PC-9 (cell line): ENCODE data around the gene NOL9. TPM values are rescaled to one million over a fixed set of nuclear protein-coding genes. Genes with fewer than 3 reads are reported as not detected.

ENCODE experiments used
- BruUV-seq: library from RNA; stranded (reverse); fragments of 400-500 nt; replicated peaks from 2 replicates; lab custom pipeline; 2021; lab: Mats Ljungman, UMichigan
- CTCF ChIA-PET: fragments of 300-600 bp; sonication (Branson Sonifier 250); formaldehyde crosslinking; loops from one replicate; lab custom pipeline; 2022; ENCODE audit warnings: antibody characterized with exemption; lab: Charles Lee
- POLR2A ChIA-PET: fragments of 300-600 bp; sonication (Branson Sonifier 250); formaldehyde crosslinking; loops from one replicate; lab custom pipeline; 2022; ENCODE audit warnings: antibody characterized with exemption; ENCODE audit not compliant: unreplicated experiment; lab: Charles Lee
- DNase-seq, 2 experiments: peaks; one replicate each; pipeline versions ENCODE4 v3.0.0 to v3.0.0-alpha.2; 2015 to 2022; ENCODE audit warnings: mixed read lengths in 1 of 2
- H2AFZ ChIP-seq: fragments of 200-600 bp; sonication (generic); 2 replicates; pipeline ENCODE4 v1.8.1; 2017; ENCODE audit warnings: antibody characterized with exemption
- H3F3A ChIP-seq: fragments of 200-600 bp; sonication (generic); 2 replicates; pipeline ENCODE4 v1.8.1; 2017; ENCODE audit warnings: antibody characterized with exemption, mild to moderate bottlenecking, low read depth; ENCODE audit not compliant: insufficient read depth
- H3K27ac ChIP-seq: fragments of 200-600 bp; sonication (generic); 2 replicates; pipeline ENCODE4 v1.6.1; 2016; ENCODE audit warnings: mixed run types
- H3K27me3 ChIP-seq: fragments of 200-600 bp; sonication (generic); 2 replicates; pipeline ENCODE4 v1.6.1; 2016; ENCODE audit warnings: low read depth, mixed run types; ENCODE audit not compliant: insufficient read depth
- H3K36me3 ChIP-seq: fragments of 200-600 bp; sonication (generic); 2 replicates; pipeline ENCODE4 v1.6.1; 2016; ENCODE audit warnings: low read depth, mixed run types
- H3K4me1 ChIP-seq: fragments of 200-600 bp; sonication (generic); replicated peaks from 2 replicates; pipeline ENCODE4 v1.6.1; 2016; ENCODE audit warnings: mixed run types; ENCODE audit not compliant: insufficient read depth
- H3K4me2 ChIP-seq: fragments of 200-600 bp; sonication (generic); 2 replicates; pipeline ENCODE4 v1.6.1; 2017; ENCODE audit warnings: mixed run types
- H3K4me3 ChIP-seq: fragments of 200-600 bp; sonication (generic); 2 replicates; pipeline ENCODE4 v1.6.1; 2016; ENCODE audit warnings: mixed run types
- H3K79me2 ChIP-seq: fragments of 200-600 bp; sonication (generic); 2 replicates; pipeline ENCODE4 v1.6.1; 2017; ENCODE audit warnings: low read depth, mixed run types
- H3K9me2 ChIP-seq: fragments of 200-600 bp; sonication (generic); 2 replicates; pipeline ENCODE4 v1.8.1; 2017; ENCODE audit warnings: mild to moderate bottlenecking; ENCODE audit not compliant: insufficient read depth
- H3K9me3 ChIP-seq: fragments of 200-600 bp; sonication (generic); 2 replicates; pipeline ENCODE4 v1.8.1; 2016; ENCODE audit warnings: low read depth; ENCODE audit not compliant: insufficient read depth
- H4K20me1 ChIP-seq: fragments of 200-600 bp; sonication (generic); 2 replicates; pipeline ENCODE4 v1.8.1; 2017; ENCODE audit not compliant: insufficient read depth
- CTCF ChIP-seq: fragments of 200-600 bp; sonication (generic); conservative IDR thresholded peaks from 2 replicates; pipeline ENCODE4 v1.6.1; 2017; ENCODE audit warnings: mixed run types, antibody characterized with exemption, mild to moderate bottlenecking, moderate library complexity
- EZH2 ChIP-seq: fragments of 200-600 bp; sonication (generic); IDR thresholded peaks from 2 replicates; pipeline ENCODE4 v1.8.0; 2017; ENCODE audit warnings: antibody characterized with exemption, low read depth
- intact Hi-C: fragments of 100-400 bp; cut with micrococcal nuclease; formaldehyde crosslinking; loops from one replicate; pipeline ENCODE4 v1.10.0; 2022; ENCODE audit not compliant: unreplicated experiment
- total RNA-seq: library from RNA; stranded (reverse); gene quantifications from 2 replicates; pipeline ENCODE4 v1.2.3, GENCODE V29; 2021

Gene NOL9
- total RNA-seq, 1 experiment from 2014 or later = 28.4 TPM

DNA sequence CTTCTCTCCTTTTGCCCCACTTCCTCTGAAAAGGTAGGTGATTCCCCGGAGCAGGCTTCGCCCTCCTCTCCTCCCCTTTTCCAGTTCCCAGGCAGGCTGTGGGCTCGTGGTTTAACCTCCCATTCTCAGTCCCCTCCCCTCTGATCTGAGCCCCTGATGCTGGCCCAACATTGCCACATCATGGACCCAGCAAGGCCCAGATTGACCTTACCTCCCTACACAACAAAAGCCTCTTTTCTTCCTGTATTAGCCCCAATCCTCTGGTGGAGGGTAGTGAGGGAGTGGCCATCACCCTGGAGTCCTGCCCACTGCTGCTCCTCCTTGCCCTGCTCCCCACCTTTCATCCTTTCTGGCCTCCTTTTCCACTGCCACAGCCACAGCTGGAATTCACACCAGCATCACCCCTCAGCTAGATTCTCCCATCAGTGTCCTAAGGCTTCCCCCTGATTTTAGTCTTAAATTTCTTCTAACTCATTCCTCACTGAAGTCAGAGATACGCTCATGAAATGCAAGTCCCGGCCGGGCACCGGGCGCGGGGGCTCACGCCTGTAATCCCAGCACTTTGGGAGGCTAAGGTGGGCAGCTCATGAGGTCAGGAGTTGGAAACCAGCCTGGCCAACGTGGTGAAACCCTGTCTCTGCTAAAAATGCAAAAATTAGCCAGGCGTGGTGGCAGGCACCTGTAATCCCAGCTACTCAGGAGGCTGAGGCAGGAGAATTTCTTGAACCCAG is 18.5 kb upstream of the NOL9 start:
- no TSS peak for BruUV-seq
- Histone ChIP-seq H3F3A (no peaks in the 10 kb centered on the region), H3K27ac (no peak overlapping the region), H3K9me3 (no peaks in the 10 kb centered on the region), H3K79me2 (no peaks in the 10 kb centered on the region), H3K27me3 (peaks cover 12% of the 10 kb centered on the region; the same call in 1 of the 2 replicates), H3K4me1 (no peaks in the 10 kb centered on the region), H3K4me2 (no peak overlapping the region), H2AFZ (no peak overlapping the region), H3K9me2 (no peaks in the 10 kb centered on the region), H4K20me1 (no peaks in the 10 kb centered on the region), H3K36me3 (no peaks in the 10 kb centered on the region), H3K4me3 (no peak overlapping the region)
- ChIA-PET CTCF (no interaction called here), POLR2A (no interaction called here)
- DNase-seq = no peak
- TF ChIP-seq CTCF (no peak), EZH2 (no peak)
- intact Hi-C loops = no loop called here

- Histone ChIP-seq H3K27me3 (peaks cover 12% of the 10 kb centered on the region; the same call in 1 of the 2 replicates), H3K79me2 (no peaks in the 10 kb centered on the region), H2AFZ (no peak overlapping the region), H3F3A (no peaks in the 10 kb centered on the region), H3K9me3 (no peaks in the 10 kb centered on the region), H3K4me2 (no peak overlapping the region), H3K4me3 (no peak overlapping the region), H3K9me2 (no peaks in the 10 kb centered on the region), H4K20me1 (no peaks in the 10 kb centered on the region), H3K36me3 (no peaks in the 10 kb centered on the region), H3K4me1 (no peaks in the 10 kb centered on the region), H3K27ac (no peak overlapping the region)
- no peak for DNase-seq
- ChIA-PET CTCF (no interaction called here), POLR2A (no interaction called here)
- intact Hi-C loops = no loop called here
- TF ChIP-seq CTCF (no peak), EZH2 (no peak)
- no TSS peak for BruUV-seq
Observed at GRCh38 chr1:6570987-6571386, 16.7 kb upstream of the NOL9 start.

- Histone ChIP-seq H3F3A (no peaks in the 10 kb centered on the region), H3K4me3 (no peak overlapping the region), H3K4me1 (no peaks in the 10 kb centered on the region), H3K9me2 (no peaks in the 10 kb centered on the region), H3K9me3 (no peaks in the 10 kb centered on the region), H2AFZ (no peak overlapping the region), H3K79me2 (no peaks in the 10 kb centered on the region), H4K20me1 (no peaks in the 10 kb centered on the region), H3K27ac (no peak overlapping the region), H3K4me2 (no peak overlapping the region), H3K36me3 (no peaks in the 10 kb centered on the region), H3K27me3 (peaks cover 20% of the 10 kb centered on the region; the same call in 1 of the 2 replicates)
- intact Hi-C loops = no loop called here
- TF ChIP-seq CTCF (no peak), EZH2 (no peak)
- DNase-seq = no peak
- BruUV-seq = no TSS peak
- CTCF ChIA-PET = no interaction called here
- POLR2A ChIA-PET = no interaction called here
Observed at GRCh38 chr1:6570100-6570499, 15.8 kb upstream of the NOL9 start.
